Measurements from ENCODE around the gene HPCAL4.

The HPCAL4 gene

DNA sequence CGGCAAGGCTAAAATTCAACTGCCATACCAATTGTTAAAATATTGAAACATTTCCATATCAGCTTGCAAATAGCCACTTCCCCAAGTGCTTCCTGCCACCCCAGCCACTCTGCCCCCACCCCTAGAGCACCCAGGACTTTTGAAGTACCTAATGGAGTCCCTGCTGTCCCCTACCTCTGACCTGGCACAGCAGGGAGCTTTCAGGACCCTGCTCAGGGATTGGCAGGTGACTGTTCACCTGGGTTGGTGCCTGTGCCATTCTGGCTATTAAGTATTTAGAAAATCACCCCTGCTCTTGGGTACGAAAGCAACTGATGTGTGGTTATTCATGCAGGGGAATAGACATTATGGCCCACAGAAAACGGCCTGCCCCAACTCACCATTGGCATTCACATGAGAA lies 9.1 kb upstream of the HPCAL4 start:
- TF ChIP-seq, protein P1, sequence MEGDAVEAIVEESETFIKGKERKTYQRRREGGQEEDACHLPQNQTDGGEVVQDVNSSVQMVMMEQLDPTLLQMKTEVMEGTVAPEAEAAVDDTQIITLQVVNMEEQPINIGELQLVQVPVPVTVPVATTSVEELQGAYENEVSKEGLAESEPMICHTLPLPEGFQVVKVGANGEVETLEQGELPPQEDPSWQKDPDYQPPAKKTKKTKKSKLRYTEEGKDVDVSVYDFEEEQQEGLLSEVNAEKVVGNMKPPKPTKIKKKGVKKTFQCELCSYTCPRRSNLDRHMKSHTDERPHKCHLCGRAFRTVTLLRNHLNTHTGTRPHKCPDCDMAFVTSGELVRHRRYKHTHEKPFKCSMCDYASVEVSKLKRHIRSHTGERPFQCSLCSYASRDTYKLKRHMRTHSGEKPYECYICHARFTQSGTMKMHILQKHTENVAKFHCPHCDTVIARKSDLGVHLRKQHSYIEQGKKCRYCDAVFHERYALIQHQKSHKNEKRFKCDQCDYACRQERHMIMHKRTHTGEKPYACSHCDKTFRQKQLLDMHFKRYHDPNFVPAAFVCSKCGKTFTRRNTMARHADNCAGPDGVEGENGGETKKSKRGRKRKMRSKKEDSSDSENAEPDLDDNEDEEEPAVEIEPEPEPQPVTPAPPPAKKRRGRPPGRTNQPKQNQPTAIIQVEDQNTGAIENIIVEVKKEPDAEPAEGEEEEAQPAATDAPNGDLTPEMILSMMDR (IDR thresholded peaks at IDR 0.05) = no peak

DNA sequence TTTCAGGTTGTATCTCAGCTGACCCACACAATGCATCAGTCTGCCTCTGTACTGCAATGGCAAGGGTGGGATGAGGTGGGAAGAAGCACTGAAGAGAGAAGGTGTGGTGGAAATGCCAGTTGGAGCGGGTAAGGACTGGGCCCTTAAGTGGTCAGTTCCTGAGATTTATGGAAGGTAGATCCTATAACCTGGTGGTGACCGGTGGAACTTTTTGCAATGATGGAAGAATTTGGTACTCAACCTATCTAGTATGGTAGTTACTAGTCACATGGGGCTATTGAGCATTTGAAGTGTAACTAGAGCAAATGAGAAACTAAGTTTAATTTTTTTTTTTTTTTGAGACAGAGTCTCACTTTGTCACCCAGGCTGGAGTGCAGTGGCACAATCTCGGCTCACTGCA lies 8.2 kb upstream of the HPCAL4 start:
- TF ChIP-seq, protein P1 (IDR thresholded peaks at IDR 0.05) = no peak

DNA sequence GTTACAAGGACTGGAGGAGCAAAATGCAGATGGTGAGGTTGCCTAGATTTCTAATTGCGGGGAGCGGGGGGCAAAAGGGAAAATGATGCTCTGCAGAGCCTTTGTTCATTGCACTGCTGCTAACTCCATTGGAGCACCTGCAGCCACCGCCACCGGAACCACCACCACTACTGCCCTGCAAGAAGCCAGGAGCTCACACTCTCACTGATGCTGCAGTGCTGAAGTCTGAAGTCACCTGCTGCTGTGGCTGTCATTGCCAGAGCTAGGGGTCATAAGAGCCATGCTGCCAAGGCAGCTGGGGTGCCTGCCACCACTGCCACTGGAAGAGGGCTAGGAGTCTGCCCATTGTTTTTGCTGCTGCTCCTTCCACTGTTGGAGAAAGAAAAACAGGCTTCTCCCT lies 7.3 kb upstream of the HPCAL4 start:
- TF ChIP-seq, protein P1 (IDR thresholded peaks at IDR 0.05) = no peak

DNA sequence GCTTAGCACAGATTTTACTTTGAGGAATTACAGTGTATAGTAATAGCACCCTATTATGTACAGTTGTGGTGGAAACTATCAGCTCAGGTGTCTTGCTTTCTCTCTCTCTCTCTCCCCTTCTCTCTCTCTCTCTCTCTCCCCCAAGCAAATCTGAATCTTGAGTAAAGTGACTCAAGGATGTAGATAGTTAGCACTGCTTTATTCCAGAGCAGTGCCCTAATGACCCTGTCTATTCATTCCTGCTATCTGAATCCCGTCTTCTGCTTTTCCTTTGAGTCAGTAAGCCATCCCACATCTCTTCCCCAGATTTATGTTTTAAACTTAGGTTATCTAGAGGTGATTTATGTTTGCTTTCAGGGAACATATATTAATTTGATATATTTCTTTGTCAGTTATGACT lies 5.2 kb upstream of the HPCAL4 start:
- TF ChIP-seq, protein P1 (IDR thresholded peaks at IDR 0.05) = no peak

DNA sequence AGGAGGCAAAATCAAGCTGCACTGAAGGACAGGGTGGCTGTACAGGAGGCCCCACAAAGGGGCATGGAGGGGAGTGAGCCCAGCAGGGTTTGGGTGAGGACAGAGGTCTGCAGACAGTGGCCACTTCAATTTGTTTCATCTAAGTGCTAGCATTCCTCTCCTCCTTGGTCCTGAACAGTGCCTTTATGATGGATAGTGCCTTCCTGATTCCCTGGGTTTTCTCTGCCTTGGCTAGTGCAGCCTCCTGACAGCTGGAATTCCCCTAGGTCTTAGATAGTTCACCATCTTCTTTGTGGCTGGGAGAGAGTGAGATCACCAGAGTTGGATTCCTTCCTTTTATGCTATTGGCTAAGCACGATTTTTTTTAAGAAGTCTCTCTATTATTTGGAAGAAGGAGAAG lies 3.8 kb upstream of the HPCAL4 start:
- TF ChIP-seq, protein P1 (IDR thresholded peaks at IDR 0.05) = no peak

DNA sequence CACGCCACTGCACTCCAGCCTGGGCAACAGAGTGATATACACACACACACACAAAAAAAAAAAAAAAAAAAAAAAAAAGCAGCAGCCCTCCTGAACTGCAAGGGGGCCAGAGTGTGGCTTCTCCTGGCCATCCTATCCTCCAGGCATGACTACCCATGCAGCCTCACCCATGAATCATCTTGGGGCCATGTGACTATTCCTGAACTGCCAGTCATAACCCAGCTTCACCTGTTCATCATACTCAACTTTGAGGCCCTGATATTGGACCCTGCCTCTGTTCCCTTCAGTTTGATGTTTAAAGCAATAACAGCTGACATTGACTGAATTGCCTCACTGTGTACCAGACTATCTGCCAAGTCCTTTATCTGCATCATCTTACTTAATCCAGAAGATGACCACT lies 2.8 kb upstream of the HPCAL4 start:
- TF ChIP-seq, protein P1 (IDR thresholded peaks at IDR 0.05) = no peak

DNA sequence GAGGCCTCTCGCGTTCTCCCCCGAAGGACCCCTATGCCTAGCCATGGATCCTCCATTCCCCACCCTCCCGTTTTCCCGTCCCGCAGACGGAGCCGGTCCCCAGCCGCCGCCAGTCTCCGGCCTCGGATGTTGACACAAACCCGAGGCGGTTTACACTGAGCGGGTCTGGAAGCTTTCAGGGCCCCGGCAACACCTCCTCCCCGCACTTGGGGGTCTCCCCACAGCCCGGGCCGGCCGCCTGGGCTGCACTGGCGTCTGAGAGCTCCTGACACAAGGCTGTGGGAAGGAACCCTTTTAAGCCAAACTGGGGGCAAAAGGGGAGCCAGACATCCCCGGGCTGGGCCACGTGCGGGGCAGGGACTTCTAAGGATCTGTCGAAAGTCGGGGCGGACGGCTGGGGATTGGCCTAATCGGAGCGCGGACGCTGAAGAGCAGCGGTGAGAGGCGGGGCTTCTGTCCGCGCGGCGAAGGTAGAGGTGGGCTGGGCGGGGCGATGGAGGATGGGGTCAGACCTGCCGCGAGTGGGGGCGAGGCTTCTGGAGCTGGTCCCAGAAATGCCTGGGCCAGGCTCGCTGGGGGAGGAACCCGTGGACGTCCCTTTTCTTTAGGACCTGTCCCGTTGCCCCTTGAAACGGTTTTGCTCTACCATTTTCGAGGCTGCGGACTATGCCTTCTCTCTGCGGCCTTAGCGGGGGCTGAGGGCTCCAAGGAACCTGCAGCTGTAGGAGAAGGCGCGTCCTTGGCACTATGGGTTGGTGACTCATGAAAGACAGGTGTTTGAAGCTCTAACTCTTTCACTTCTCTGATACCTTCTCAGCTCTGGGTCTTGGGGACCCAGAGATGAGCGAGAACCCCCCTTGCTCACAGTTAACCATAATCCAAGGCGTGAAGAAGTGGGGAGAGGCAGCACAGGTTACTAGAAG lies 1.2 kb upstream of the HPCAL4 start:
- TF ChIP-seq, protein P1 (IDR thresholded peaks at IDR 0.05) = no peak

All from LNCAP (cell line).